HepG2 (cell line): ENCODE data around the gene C1orf35. TPM values are rescaled to one million over a fixed set of nuclear protein-coding genes. Genes with fewer than 3 reads are reported as not detected.

Source experiments
- ARID5B ChIP-seq: IDR thresholded peaks from 2 replicates; pipeline ENCODE4 v1.4.0; 2020; ENCODE audit warnings: mild to moderate bottlenecking, missing genetic modification reagents
- CREM ChIP-seq, 2 experiments: sonication (generic) in 1 of 2; formaldehyde crosslinking in 1 of 2; IDR thresholded peaks; 2 replicates each; pipeline versions ENCODE4 v1.4.0 to v1.6.1; 2016 to 2020; ENCODE audit warnings: antibody characterized with exemption in 1 of 2, mild to moderate bottlenecking in 1 of 2, missing genetic modification reagents in 1 of 2
- EP300 ChIP-seq, 3 experiments: sonication (generic) in 1 of 3; formaldehyde crosslinking in 1 of 3; IDR thresholded peaks; 2 replicates each; pipeline versions ENCODE4 v1.5.1 to v1.6.1; 2011 to 2020; ENCODE audit warnings: low read depth in 2 of 3, low read length in 2 of 3, borderline replicate concordance in 1 of 3, improper control_type of control experiment in 1 of 3, mild to moderate bottlenecking in 1 of 3, missing genetic modification reagents in 1 of 3, moderate library complexity in 1 of 3
- NCOA2 ChIP-seq: sonication (generic); formaldehyde crosslinking; IDR thresholded peaks from 2 replicates; pipeline ENCODE4 v1.8.0; 2022; ENCODE audit warnings: inconsistent platforms
- RXRA ChIP-seq: sonication (generic); formaldehyde crosslinking; IDR thresholded peaks from 2 replicates; pipeline ENCODE4 v1.5.1; 2020; ENCODE audit warnings: missing genetic modification reagents
- ZFP36L2 ChIP-seq: sonication (generic); formaldehyde crosslinking; IDR thresholded peaks from 2 replicates; pipeline ENCODE4 v1.4.0; 2020; ENCODE audit warnings: missing genetic modification reagents
- ZNF275 ChIP-seq: sonication (generic); formaldehyde crosslinking; IDR thresholded peaks from 2 replicates; pipeline ENCODE4 v1.8.0; 2022; ENCODE audit warnings: missing genetic modification reagents, mild to moderate bottlenecking, inconsistent platforms, borderline replicate concordance
- ZNF407 ChIP-seq: sonication (generic); formaldehyde crosslinking; IDR thresholded peaks from one replicate; pipeline ENCODE4 v1.5.1; 2020; ENCODE audit warnings: mild to moderate bottlenecking, missing genetic modification reagents; ENCODE audit errors: not compliant biosample characterization
- ZNF709 ChIP-seq: sonication (generic); formaldehyde crosslinking; IDR thresholded peaks from 2 replicates; pipeline ENCODE4 v1.5.0; 2020; ENCODE audit warnings: mild to moderate bottlenecking, missing genetic modification reagents
- ZNF740 ChIP-seq: sonication (generic); formaldehyde crosslinking; IDR thresholded peaks from 2 replicates; pipeline ENCODE4 v1.4.0; 2020; ENCODE audit warnings: missing genetic modification reagents
- ZNF75D ChIP-seq: sonication (generic); formaldehyde crosslinking; IDR thresholded peaks from 2 replicates; pipeline ENCODE4 v1.8.1; 2023; ENCODE audit warnings: missing genetic modification reagents, mild to moderate bottlenecking, borderline replicate concordance
- polyA plus RNA-seq, 8 experiments: library from polyadenylated mRNA; depleted of rRNA in 3 of 8; stranded (reverse) in 7 of 8; unstranded in 1 of 8; fragments of >200 nt; fragmentation: Illumina TruSeq in 4 of 8; extraction: Trizol in 4 of 8; gene quantifications; 2 replicates each; pipeline versions ENCODE4 v1.2.1 to v1.2.3, GENCODE V29; 2011 to 2016; ENCODE audit warnings: low read depth in 4 of 8, missing spikeins in 1 of 8, mixed read lengths in 1 of 8; ENCODE audit not compliant: insufficient read depth in 1 of 8
- total RNA-seq, 5 experiments: library from RNA; depleted of rRNA; stranded (reverse); fragments of >200 nt; fragmentation: Illumina TruSeq; extraction: Trizol; gene quantifications; 2 replicates each; pipeline ENCODE4 v1.2.3, GENCODE V29; 2016; ENCODE audit warnings: low read depth in 1 of 5

C1orf35 gene
- total and polyA plus RNA-seq, 2 of the 13 experiments (the other 11 are each of a cell fraction or from before 2014, with no cell fraction given): 8.1 to 19.3 TPM

- TF ChIP-seq CREM (IDR thresholded peaks at IDR 0.05): no peak
- no peak for TF ChIP-seq CREM (CRISPR knock-in tag; IDR thresholded peaks at IDR 0.05)
- TF ChIP-seq ZNF740: no peak
- TF ChIP-seq ZNF75D: no peak
- peak; percentile 33 to 41; a peak in 1 of 4 replicates for TF ChIP-seq EP300 (IDR thresholded peaks at IDR 0.05; ENCODE audit: low read depth in 2 of 2, low read length in 2 of 2)
- no peak for TF ChIP-seq EP300 (CRISPR knock-in tag; IDR thresholded peaks at IDR 0.05; ENCODE audit: borderline replicate concordance)
- peak; percentile 87 for TF ChIP-seq NCOA2 (CRISPR knock-in tag)
- peak; percentile 80 for TF ChIP-seq ARID5B (CRISPR knock-in tag)
- no peak for TF ChIP-seq ZNF407 (CRISPR knock-in tag)
- no peak for TF ChIP-seq RXRA (CRISPR knock-in tag)
- no peak for TF ChIP-seq ZFP36L2 (CRISPR knock-in tag)
- TF ChIP-seq ZNF709 (CRISPR knock-in tag): no peak
- no peak for TF ChIP-seq ZNF275 (CRISPR knock-in tag)
Measured at GRCh38 chr1:228114827-228115226, 11.7 kb upstream of the C1orf35 start (continued).
